GM23248 (cell line): ENCODE measurements around the gene KBTBD7. TPM values are rescaled to one million over a fixed set of nuclear protein-coding genes. Genes with fewer than 3 reads are reported as not detected.

ENCODE experiments used
- DNase-seq: peaks from one replicate; pipeline ENCODE4 v3.0.0-alpha.2; 2015
- H2AFZ ChIP-seq: fragments of 200-600 bp; sonication (generic); 2 replicates; pipeline ENCODE4 v1.6.1; 2016; ENCODE audit warnings: antibody characterized with exemption
- H3F3A ChIP-seq: fragments of 200-600 bp; sonication (generic); 2 replicates; pipeline ENCODE4 v1.6.1; 2016; ENCODE audit warnings: mild to moderate bottlenecking, antibody characterized with exemption, mixed run types; ENCODE audit not compliant: insufficient read depth
- H3K27ac ChIP-seq: fragments of 200-600 bp; sonication (generic); 2 replicates; pipeline ENCODE4 v1.5.1; 2016; ENCODE audit warnings: mild to moderate bottlenecking
- H3K27me3 ChIP-seq: fragments of 200-600 bp; sonication (generic); replicated peaks from 2 replicates; pipeline ENCODE4 v1.6.1; 2016; ENCODE audit warnings: mild to moderate bottlenecking; ENCODE audit not compliant: insufficient read depth
- H3K36me3 ChIP-seq: fragments of 200-600 bp; sonication (generic); 2 replicates; pipeline ENCODE4 v1.6.1; 2016; ENCODE audit warnings: low read depth, mild to moderate bottlenecking
- H3K4me1 ChIP-seq: fragments of 200-600 bp; sonication (generic); 2 replicates; pipeline ENCODE4 v1.6.1; 2016; ENCODE audit warnings: mild to moderate bottlenecking; ENCODE audit not compliant: insufficient read depth
- H3K4me2 ChIP-seq: fragments of 200-600 bp; sonication (generic); one replicate; pipeline ENCODE4 v1.6.1; 2016; ENCODE audit warnings: mild to moderate bottlenecking; ENCODE audit not compliant: unreplicated experiment
- H3K4me3 ChIP-seq: fragments of 200-600 bp; sonication (generic); 2 replicates; pipeline ENCODE4 v1.5.1; 2016; ENCODE audit warnings: mild to moderate bottlenecking
- H3K79me2 ChIP-seq: fragments of 200-600 bp; sonication (generic); 2 replicates; pipeline ENCODE4 v1.6.1; 2016; ENCODE audit warnings: mild to moderate bottlenecking; ENCODE audit not compliant: insufficient read depth
- H3K9ac ChIP-seq: fragments of 200-600 bp; sonication (generic); 2 replicates; pipeline ENCODE4 v1.6.1; 2016; ENCODE audit warnings: mild to moderate bottlenecking
- H3K9me2 ChIP-seq: fragments of 200-600 bp; sonication (generic); 2 replicates; pipeline ENCODE4 v1.6.1; 2016; ENCODE audit warnings: mixed run types, mild to moderate bottlenecking, moderate library complexity; ENCODE audit not compliant: insufficient read depth
- H3K9me3 ChIP-seq: fragments of 200-600 bp; sonication (generic); one replicate; pipeline ENCODE4 v1.6.1; 2017; ENCODE audit warnings: low read depth
- H4K20me1 ChIP-seq: fragments of 200-600 bp; sonication (generic); 2 replicates; pipeline ENCODE4 v1.6.0; 2016; ENCODE audit not compliant: insufficient read depth
- EZH2 ChIP-seq: fragments of 200-600 bp; sonication (generic); IDR thresholded peaks from 2 replicates; pipeline ENCODE4 v1.6.1; 2018; ENCODE audit warnings: antibody characterized with exemption, mild to moderate bottlenecking; ENCODE audit not compliant: insufficient read depth, poor library complexity, severe bottlenecking
- EZH2phosphoT487 ChIP-seq: fragments of 200-600 bp; sonication (generic); IDR thresholded peaks from 2 replicates; pipeline ENCODE4 v1.6.1; 2018; ENCODE audit warnings: antibody characterized with exemption, moderate library complexity, mild to moderate bottlenecking, low read depth; ENCODE audit not compliant: insufficient read depth
- WGBS, 2 experiments: methylation state at CpG; one replicate each; pipeline ENCODE4 v1.1.6; 2015 to 2017; ENCODE audit warnings: low lambda C conversion rate in 2 of 2, low coverage in 1 of 2; ENCODE audit errors: missing lambda C conversion rate in 2 of 2; 5-methylcytosine and 5-hydroxymethylcytosine counted together
- in situ Hi-C: fragments of 300-500 bp; cut with MboI; formaldehyde crosslinking; loops from 2 replicates; pipeline ENCODE4 v1.15.0; 2020
- polyA plus RNA-seq: library from polyadenylated mRNA; unstranded; fragments of >200 nt; fragmentation: Nextera tagmentation; extraction: Ambion mirVana; gene quantifications from 2 replicates; pipeline ENCODE4 v1.2.1, GENCODE V29; 2016
- total RNA-seq: library from RNA; depleted of rRNA; stranded (reverse); fragments of >200 nt; shearing (Covaris generic); gene quantifications from 2 replicates; pipeline ENCODE4 v1.2.3, GENCODE V29; 2014

KBTBD7 gene
- total and polyA plus RNA-seq, 2 experiments from 2014 or later = 3.5 to 4.4 TPM

GRCh38 chr13:41222259-41222852 is 28.0 kb upstream of the KBTBD7 start:
- H3K27ac ChIP-seq = no peak overlapping the region
- no peaks in the 10 kb centered on the region for H3K36me3 ChIP-seq
- DNase-seq = peak; percentile 58
- WGBS, 2 experiments = 59 to 60% methylated on average over 6 of the region's 6 CpGs
- H3K9me2 ChIP-seq = no peaks in the 10 kb centered on the region
- no peaks in the 10 kb centered on the region for H3K27me3 ChIP-seq
- no peak overlapping the region for H3K4me2 ChIP-seq
- H2AFZ ChIP-seq = no peak overlapping the region
- H3K79me2 ChIP-seq = no peaks in the 10 kb centered on the region
- no peak overlapping the region for H3K4me3 ChIP-seq
- in situ Hi-C loops = no loop called here
- H3K9me3 ChIP-seq = no peaks in the 10 kb centered on the region
- H4K20me1 ChIP-seq = no peaks in the 10 kb centered on the region
- TF ChIP-seq EZH2phosphoT487 (no peak), EZH2 (no peak)
- peaks cover 20% of the 10 kb centered on the region for H3F3A ChIP-seq
- peaks cover 25% of the 10 kb centered on the region for H3K4me1 ChIP-seq
- no peak overlapping the region for H3K9ac ChIP-seq

- Histone ChIP-seq H3K27me3 (no peaks in the 10 kb centered on the region), H3K4me1 (peaks cover 36% of the 10 kb centered on the region), H3K36me3 (no peaks in the 10 kb centered on the region), H4K20me1 (no peaks in the 10 kb centered on the region), H3K4me3 (no peak overlapping the region), H3K4me2 (no peak overlapping the region), H3F3A (peaks cover 20% of the 10 kb centered on the region), H3K9me2 (no peaks in the 10 kb centered on the region), H3K9ac (no peak overlapping the region), H3K79me2 (no peaks in the 10 kb centered on the region), H3K27ac (no peak overlapping the region), H2AFZ (no peak overlapping the region), H3K9me3 (no peaks in the 10 kb centered on the region)
- 94 to 96% methylated on average over 3 of the region's 3 CpGs for WGBS, 2 experiments
- DNase-seq = no peak
- in situ Hi-C loops = no loop called here
- TF ChIP-seq EZH2 = no peak
- no peak for TF ChIP-seq EZH2phosphoT487
Measured at GRCh38 chr13:41220401-41220800, 26.0 kb upstream of the KBTBD7 start.

GRCh38 chr13:41216160-41216559 is 21.8 kb upstream of the KBTBD7 start:
- Histone ChIP-seq H3K27me3 (no peaks in the 10 kb centered on the region), H3K9me3 (no peaks in the 10 kb centered on the region), H3K9ac (no peak overlapping the region), H3K4me3 (no peak overlapping the region), H3K4me1 (peaks cover 15% of the 10 kb centered on the region), H4K20me1 (no peaks in the 10 kb centered on the region), H3K27ac (no peak overlapping the region), H3K36me3 (no peaks in the 10 kb centered on the region), H3K79me2 (no peaks in the 10 kb centered on the region), H3K9me2 (no peaks in the 10 kb centered on the region), H3K4me2 (no peak overlapping the region), H3F3A (no peaks in the 10 kb centered on the region), H2AFZ (no peak overlapping the region)
- DNase-seq = peak; percentile 40
- TF ChIP-seq EZH2phosphoT487 (no peak), EZH2 (no peak)
- in situ Hi-C loops = no loop called here

- no peak for DNase-seq
- H2AFZ ChIP-seq = no peak overlapping the region
- H3K27me3 ChIP-seq = no peaks in the 10 kb centered on the region
- H4K20me1 ChIP-seq = no peaks in the 10 kb centered on the region
- WGBS, 2 experiments = 62 to 83% methylated on average over 2 to 3 of the region's 3 CpGs
- TF ChIP-seq EZH2phosphoT487 (no peak), EZH2 (no peak)
- no peaks in the 10 kb centered on the region for H3K9me3 ChIP-seq
- in situ Hi-C loops = no loop called here
- no peak overlapping the region for H3K9ac ChIP-seq
- no peaks in the 10 kb centered on the region for H3K36me3 ChIP-seq
- no peak overlapping the region for H3K27ac ChIP-seq
- H3K4me3 ChIP-seq = no peak overlapping the region
- no peaks in the 10 kb centered on the region for H3K9me2 ChIP-seq
- peaks cover 11% of the 10 kb centered on the region for H3K4me1 ChIP-seq
- H3K4me2 ChIP-seq = no peak overlapping the region
- H3K79me2 ChIP-seq = no peaks in the 10 kb centered on the region
- no peaks in the 10 kb centered on the region for H3F3A ChIP-seq
Measured at GRCh38 chr13:41213919-41214318, 19.6 kb upstream of the KBTBD7 start.

GRCh38 chr13:41213316-41213715 is 18.9 kb upstream of the KBTBD7 start:
- in situ Hi-C loops = no loop called here

More at GRCh38 chr13:41213316-41213715, 18.9 kb upstream of the KBTBD7 start:
- Histone ChIP-seq H3K9me3 (no peaks in the 10 kb centered on the region), H3K4me2 (no peak overlapping the region), H3K36me3 (no peaks in the 10 kb centered on the region), H3F3A (no peaks in the 10 kb centered on the region), H4K20me1 (no peaks in the 10 kb centered on the region), H3K4me1 (peaks cover 11% of the 10 kb centered on the region), H3K9ac (no peak overlapping the region), H3K27ac (no peak overlapping the region), H2AFZ (no peak overlapping the region), H3K9me2 (no peaks in the 10 kb centered on the region), H3K79me2 (no peaks in the 10 kb centered on the region), H3K4me3 (no peak overlapping the region), H3K27me3 (no peaks in the 10 kb centered on the region)
- WGBS, 2 experiments = 86 to 95% methylated on average over 3 of the region's 3 CpGs
- TF ChIP-seq EZH2 = no peak
- no peak for TF ChIP-seq EZH2phosphoT487
- no peak for DNase-seq
